ENCODE measurements around the gene WRNIP1. TPM values are rescaled to one million over a fixed set of nuclear protein-coding genes. Genes with fewer than 3 reads are reported as not detected.

The WRNIP1 gene
- total and polyA plus RNA-seq, 9 of the 15 experiments (the other 6 are each of a cell fraction or from before 2014, with no cell fraction given) = 13.2 to 63.6 (median 48.6) TPM

DNA sequence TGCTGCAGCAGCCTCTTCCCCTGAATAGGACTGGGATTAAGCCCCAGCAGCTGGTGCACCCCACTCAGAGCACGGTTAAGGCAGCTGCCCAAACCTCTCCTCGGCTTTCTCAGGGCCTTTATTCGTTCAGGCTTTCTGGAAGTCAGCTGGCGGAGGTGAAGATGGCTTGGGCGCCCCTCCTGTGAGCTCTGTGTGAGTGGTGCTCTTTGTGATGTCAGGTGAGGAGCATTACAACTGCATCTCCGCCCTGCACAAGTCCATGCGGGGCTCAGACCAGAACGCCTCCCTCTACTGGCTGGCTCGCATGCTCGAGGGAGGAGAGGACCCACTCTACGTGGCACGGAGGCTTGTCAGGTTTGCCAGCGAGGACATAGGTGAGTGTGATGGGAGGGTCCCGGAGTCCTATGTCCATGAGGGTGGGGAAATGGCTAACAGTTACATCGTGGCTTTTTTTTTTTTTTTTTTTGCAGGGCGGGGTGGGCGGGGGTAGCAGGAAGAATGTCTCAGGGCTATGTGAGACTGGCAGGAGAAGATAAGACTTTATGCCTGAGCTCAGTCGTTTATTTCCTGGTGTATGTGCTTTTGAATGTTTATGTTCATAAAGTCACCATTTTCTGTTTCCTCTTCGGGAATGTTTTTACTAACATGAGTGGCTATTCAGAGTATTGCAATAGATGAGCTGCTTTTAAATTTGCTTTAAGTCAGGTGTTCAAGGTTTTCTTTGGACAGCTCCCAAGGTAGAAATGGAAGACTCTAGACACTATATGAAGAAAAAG is 18.2 kb downstream of the WRNIP1 start (continued):
- TF ChIP-seq ZNF407 (IDR thresholded peaks at IDR 0.05; ENCODE audit: low read depth) (no peak), ZBTB7A (IDR thresholded peaks at IDR 0.05; ENCODE audit: borderline replicate concordance, control insufficient read depth, low read depth, low read length) (0 out of 2 replicates have a peak, but pooled peaks have one; percentile 38), SOX6 (IDR thresholded peaks at IDR 0.05) (no peak), RAD21 (CRISPR knock-in tag; conservative IDR thresholded peaks at IDR 0.05 in 1 of 2, IDR thresholded peaks at IDR 0.05 in 1 of 2) (0 out of 4 replicates have a peak, but pooled peaks of 1 of the 2 experiments have one; percentile 32), CTBP1 (IDR thresholded peaks at IDR 0.05; ENCODE audit: borderline replicate concordance) (peak; percentile 87), ZNF217 (CRISPR knock-in tag; IDR thresholded peaks at IDR 0.05) (no peak), MIER1 (IDR thresholded peaks at IDR 0.05; ENCODE audit: low read depth) (no peak), YY1 (IDR thresholded peaks at IDR 0.05; ENCODE audit: borderline replicate concordance in 1 of 3, control insufficient read depth in 1 of 3, extremely low read depth in 1 of 3, insufficient read depth in 3 of 3, insufficient read length in 1 of 3, insufficient replicate concordance in 2 of 3, low read depth in 1 of 3, low read length in 2 of 3) (peak in 1 of 3 experiments; percentile 9), ZNF830 (CRISPR knock-in tag; IDR thresholded peaks at IDR 0.05) (no peak), TSC22D4 (tag; IDR thresholded peaks at IDR 0.05) (no peak), ATF4 (CRISPR knock-in tag; IDR thresholded peaks at IDR 0.05) (no peak), PRDM10 (IDR thresholded peaks at IDR 0.05; ENCODE audit: partially characterized antibody) (peak; percentile 13), CBX3 (IDR thresholded peaks at IDR 0.05; ENCODE audit: borderline replicate concordance in 1 of 2, low read length in 2 of 2) (peak in 1 of 2 experiments; percentile 15; a peak in 1 of 3 replicates)
